Adrenal gland (tissue), 5 donors: ENCODE data around the gene ZDHHC14.

Experiments used
- CTCF ChIP-seq, 6 experiments: fragments of 450-650 bp in 4 of 6; fragments of 200-600 bp in 2 of 6; sonication (generic) in 1 of 6; IDR thresholded peaks; 1 replicate in 5 of 6; 2 replicates in 1 of 6; pipeline versions ENCODE4 v1.5.1 to v1.8.0; 2016 to 2021; ENCODE audit warnings: antibody characterized with exemption in 6 of 6, mild to moderate bottlenecking in 2 of 6, moderate library complexity in 1 of 6
- POLR2A ChIP-seq, 2 donors: fragments of 450-650 bp; IDR thresholded peaks; one replicate each; pipeline ENCODE4 v1.6.1; 2017; ENCODE audit warnings: antibody characterized with exemption in 2 of 2, mild to moderate bottlenecking in 2 of 2, moderate library complexity in 1 of 2
- donor health status: DM: no; HTN: no; CAD: no.

GRCh38 chr6:157531986-157532365 is 151.0 kb downstream of the ZDHHC14 start:
- TF ChIP-seq POLR2A (IDR thresholded peaks at IDR 0.05) (no peak), CTCF (IDR thresholded peaks at IDR 0.05) (no peak)
